NCI-H2196 (cell line): Measurements from ENCODE around the gene SH2D3C.
"Not testable (repeated sequence)": the region's sequence is repeated elsewhere in the genome, so short reads cannot be mapped to it uniquely, and the experiment has no call there.

Source experiments
- DNase-seq: peaks from one replicate; lab custom pipeline; 2025; ENCODE audit not compliant: unreplicated experiment; lab: John Stamatoyannopoulos, UW

SH2D3C gene

DNA sequence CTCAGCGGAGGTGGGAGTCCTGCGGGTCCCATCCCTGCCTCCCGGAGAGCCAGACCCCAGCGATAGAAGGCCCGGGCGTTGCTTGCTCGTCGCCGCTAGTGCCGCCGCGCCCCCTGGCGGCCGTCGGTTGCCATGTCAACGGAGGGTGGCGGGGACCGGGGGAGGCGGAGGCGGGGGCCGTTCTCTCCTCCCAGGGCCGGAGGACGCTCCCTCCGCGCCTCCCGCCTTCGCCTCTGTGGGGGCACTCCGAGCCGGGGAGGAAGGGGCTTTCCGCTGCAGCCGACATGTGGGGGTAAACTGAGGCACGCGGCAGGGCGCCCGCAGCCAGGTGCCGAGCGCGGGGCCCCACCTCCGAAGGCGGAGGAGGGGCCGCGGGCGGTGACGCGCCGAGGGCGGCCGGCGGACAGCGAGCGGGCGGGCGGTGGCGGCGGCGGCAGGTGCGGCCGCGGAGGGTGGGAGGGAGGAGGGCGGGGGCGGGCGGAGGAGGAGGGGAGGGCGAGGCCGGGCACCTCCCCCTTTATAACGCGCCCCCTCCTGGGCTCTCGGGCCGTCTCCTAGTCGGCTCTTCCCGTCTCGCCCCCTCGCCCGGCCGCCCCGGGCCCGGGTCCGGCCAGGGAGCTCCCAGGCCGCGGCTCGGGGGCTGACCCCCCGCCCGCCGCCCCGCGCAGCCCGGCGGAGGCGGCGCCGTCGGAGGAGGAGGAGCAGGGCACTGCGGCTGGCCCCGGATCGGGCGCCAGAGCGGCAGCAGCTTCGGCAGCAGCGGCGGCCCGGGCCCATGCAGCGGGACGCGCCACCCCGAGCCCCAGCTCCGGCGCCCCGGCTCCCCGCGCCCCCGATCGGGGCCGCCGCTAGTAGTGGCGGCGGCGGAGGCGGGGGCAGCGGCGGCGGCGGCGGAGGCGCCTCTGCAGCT is 6.8 kb upstream of the SH2D3C start:
- DNase-seq = peak; percentile 90

DNA sequence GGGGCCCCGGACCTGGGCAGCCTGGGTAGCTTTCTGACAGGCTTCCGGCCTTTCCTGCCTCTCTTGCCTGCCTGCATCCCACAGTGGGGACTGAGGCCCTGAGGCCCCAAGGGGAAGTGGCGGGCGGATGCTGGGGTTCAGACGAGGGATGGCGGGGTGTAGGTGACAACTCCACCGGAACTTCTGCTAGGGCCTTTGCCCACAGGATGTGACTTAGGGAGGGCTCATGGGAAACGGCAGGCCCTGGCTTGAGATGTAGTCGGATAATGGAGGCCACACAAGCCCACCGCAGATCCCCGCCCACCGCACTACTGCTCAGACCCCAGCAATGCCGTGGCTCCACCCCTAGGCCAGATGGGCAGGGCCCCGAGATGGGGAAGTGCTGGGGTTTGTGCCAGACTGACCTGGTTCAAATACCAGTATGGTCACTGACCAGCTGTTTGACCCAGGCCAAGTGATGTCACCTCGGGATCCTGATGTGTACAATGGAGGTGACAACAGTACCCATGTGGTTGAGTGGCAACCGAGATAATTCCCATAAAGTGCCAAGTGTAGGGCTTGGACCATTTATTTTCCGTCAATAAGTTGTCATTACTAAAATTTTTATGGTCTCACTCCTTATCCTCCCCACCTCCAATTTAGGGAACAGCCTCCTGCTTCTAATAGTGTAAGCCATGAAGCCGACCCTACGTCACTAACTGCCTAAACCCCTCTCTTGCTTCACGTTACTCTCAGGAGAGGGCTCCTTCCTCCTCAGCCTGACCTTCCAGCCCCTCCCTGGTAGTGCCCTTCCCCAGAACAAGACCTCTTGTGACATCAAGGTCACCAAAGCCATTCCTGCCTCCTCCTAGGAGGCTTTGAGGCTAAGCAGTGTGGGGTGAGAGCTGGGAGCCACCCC is 4.9 kb upstream of the SH2D3C start:
- no peak for DNase-seq

DNA sequence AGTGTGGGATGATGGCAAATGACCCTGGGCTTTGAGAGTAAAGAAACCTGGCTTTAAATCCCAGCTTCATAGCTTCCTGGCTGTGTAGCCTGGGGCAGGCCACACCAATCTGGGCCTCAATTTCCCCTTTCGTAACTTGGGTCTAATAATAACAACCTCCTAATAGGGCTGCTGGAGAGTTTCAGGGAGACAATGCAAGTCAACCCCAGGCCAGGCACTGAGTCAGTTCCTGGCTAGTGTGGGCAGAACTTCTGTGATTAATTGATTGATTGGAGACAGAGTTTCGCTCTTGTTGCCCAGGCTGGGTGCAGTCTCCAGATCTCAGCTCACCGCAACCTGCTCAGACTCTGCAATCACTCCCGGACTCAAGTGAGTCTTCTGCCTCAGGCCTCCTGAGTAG is 3.3 kb upstream of the SH2D3C start:
- DNase-seq = no peak

DNA sequence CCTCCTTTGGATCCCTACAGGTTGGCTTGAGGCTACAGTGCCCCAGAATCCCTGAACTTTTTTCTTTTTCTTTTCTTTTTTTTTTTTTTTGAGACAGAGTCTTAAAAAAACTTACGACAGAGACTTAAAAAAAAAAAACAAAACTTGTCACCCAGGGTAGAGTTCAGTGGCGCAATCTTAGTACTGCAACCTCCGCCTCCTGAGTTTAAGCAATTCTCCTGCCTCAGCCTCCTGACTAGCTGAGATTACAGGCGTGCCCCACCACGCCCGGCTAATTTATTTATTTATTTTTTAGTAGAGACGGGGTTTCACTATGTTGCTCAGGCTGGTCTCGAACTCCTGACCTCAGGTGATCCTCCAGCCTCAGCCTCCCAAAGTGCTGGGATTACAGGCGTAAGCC is 2.4 kb upstream of the SH2D3C start:
- not testable (repeated sequence) for DNase-seq

DNA sequence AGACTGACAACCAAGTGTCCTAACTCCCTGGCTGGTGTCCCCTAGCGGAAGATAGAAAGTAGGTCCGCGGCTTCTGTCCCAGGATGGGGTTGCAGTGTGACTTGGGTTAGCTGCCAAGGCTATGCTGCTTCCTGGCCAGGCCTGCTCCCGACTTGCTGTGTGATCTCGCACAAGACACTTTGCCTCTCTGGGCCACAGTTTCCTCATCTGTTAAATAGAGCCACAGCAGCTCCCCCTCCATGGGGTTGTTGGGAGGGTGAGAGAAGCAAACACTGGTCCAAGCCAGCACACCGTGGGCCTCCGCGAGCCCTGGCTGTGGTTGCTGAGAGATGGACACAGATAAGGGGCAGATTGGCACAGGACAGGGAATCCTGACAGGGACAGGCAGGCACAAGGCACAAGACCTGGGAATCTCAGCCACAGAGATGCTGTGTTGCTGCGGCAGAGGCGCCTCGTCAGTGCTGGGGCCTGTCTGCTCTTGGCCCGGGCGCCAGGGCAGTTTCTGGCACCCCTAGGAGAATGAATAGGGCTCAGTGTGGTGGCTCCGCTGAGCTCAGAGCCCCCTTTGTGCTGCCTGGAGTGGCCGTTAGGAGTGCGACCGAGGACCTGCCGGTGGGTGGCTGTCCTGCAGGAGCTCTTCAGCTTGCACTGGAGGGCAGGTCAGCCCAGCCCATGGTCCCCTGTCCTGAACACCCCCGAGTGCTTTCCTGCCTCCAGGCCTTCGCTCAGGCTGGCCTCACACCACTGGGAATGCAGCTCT is 1.8 kb upstream of the SH2D3C start:
- no peak for DNase-seq

DNA sequence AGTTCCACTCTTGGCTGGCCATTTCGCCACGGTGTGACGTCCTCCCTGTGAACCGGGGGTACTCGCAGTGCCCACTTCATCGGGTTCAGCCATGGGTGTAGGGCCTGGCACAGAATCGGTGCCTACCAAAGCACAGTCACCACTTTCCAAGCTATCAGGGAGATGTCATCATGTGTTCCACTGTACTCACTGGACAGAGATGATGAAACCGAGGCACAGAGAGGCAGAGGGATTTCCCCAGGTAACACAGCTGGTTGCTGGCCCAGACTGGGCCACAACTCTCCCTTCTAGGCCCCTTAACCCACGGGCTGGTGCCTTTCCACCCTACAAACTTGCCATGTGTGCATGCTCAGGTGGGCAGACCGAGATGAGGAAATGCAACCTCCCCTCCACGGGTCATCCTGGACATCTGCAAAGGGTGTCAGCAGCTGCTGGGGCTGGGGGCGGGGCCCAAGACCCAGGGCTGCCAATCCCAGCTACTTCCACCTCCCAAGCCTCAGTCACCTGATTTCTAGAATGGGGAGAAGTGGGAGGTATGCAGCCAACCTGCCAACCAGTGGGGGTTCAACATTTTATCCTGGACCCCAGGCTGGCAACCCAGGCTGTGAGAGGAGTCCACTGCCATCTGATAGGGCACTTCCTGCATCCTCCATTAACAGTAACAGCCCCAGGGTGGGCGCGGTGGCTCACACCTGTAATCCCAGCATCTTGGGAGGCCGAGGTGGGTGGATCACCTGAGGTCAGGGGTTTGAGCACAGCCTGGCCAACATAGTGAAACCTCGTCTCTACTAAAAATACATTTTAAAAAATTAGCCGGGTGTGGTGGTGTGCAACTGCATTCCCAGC is 893 bp upstream of the SH2D3C start:
- DNase-seq = no peak

DNA sequence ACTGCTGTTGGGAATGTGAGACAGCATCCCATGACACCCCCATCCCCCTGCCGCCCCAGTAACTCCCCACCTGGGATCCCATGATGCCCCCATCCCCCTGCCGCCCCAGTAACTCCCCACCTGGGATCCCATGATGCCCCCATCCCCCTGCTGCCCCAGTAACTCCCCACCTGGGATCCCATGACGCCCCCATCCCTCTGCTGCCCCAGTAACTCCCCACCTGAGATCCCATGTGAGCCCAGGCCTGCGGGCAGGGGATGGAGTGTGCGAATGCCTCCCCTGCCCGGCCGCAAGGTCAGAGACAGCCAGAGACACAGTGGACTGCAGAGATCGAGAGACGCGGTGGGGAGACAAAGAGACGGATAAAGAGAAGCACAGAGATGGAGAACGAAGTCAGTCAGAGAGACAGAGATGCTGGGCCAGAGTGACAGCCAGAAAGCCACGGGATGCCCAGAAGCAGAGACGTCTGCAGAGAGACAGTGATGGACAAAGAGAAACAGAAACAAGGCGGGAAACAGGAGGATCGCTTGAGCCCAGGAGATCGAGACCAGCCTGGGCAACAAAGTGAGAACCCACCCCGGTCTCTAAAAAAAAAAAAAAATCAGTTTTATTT is 992 bp downstream of the SH2D3C start:
- DNase-seq = no peak

DNA sequence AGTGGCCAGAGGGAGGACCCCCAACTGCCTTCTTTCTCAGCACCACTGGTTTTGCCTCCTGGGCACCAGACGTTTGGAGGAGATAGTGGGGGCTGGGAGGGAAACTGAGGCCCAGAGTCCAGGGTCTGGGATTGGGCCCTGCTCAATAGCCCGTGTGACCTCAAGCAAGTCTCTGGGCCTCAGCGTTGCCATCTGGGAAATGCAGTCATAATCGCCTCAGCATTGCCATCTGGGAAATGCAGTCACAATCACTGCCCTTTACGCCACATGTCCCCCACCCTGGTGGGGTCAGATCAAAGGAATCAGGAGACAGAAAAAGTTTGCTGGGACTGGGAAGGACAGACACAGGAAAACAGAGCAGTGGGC is 1.6 kb downstream of the SH2D3C start:
- DNase-seq = no peak

DNA sequence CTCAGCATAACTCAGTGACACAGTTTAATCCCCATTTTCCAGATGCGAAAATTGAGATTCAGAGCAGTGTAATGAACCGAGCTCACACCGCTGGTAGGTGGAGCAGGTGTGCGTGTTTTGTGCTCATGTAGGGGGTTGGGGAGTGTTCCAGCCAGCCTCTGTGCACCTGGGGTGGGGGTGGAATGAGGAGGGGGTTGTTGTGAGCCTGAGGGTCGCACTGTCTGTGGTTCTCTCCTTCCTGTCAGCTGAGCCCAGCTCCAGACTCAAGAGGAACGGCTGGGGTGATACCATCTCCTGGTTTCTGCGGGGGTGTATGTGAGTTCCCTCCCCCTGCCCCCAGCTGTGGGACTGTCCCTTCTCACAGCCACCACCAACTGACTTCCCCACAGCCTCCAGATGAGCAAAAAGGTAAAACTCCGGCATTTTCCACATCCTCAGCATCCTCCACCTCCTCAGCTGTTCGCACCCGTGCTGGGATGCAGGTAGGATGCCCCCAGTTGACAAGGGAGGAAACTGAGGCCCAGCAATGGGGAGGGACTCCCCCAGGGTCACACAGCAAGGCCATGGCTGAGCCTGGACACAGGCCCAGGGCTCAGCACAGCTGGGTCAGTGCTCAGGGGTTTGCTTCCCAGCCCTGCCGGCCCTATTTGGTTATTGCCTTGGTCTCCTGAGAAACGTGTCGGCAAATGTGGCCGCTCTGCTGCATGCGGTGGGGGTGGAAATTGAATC is 2.1 kb downstream of the SH2D3C start:
- peak; percentile 12 for DNase-seq

DNA sequence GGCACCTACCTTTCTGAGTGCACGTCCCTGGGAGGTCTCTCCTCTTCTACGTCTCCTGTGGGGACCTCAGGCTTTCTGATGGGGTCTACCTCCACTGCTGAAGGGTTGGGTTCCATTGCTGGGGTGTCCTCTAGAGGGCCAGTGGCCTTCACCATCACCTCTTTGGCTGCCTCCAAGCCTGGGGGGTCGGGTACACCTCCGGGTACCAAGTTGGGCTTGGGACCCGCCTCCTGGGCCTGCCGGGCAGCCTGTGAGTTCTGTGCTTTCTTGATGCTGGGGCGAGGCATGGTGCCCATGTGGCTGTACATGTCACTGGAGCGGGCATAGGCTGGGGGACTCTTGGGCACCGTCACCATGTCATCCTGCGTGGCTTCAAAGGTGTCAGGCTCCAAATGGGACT is 4.5 kb downstream of the SH2D3C start:
- DNase-seq = no peak

DNA sequence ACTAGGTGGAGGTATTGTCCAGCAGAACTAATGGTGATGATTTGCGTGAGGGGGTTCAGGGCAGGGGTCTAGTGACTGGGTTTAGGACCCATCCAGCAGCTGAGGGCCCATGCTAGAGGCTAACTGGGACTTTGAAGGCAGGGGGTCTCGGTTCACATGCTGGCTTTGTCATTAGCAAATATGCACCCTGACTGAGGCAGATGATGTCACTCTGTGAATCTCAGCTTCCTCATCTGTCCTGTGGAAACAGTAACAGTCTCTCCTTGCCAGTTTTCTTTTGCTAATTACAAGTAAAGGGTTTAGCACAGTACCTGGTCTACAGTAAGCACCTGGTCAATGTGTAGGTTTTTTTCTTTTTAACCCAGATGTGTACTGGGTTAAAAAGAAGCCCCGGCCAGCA is 5.2 kb downstream of the SH2D3C start:
- no peak for DNase-seq

DNA sequence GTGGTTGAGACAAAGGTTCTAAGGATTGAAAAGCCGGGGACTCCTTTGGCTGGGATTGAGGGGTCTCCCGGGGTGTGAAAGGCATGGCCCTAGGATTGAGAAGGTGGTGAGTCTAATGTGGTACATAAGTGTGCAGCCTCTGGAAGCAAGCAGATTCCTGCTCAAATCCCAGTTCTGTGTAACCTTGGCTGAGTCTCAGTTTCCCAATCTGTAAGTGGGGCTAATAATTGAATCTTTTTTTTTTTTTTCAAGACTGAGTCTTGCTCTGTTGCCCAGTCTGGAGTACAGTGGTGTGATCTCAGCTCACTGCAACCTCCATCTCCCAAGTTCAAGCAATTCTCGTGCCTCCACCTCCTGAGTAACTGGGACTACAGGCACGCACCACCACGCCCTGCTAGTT is 5.9 kb downstream of the SH2D3C start:
- no peak for DNase-seq

DNA sequence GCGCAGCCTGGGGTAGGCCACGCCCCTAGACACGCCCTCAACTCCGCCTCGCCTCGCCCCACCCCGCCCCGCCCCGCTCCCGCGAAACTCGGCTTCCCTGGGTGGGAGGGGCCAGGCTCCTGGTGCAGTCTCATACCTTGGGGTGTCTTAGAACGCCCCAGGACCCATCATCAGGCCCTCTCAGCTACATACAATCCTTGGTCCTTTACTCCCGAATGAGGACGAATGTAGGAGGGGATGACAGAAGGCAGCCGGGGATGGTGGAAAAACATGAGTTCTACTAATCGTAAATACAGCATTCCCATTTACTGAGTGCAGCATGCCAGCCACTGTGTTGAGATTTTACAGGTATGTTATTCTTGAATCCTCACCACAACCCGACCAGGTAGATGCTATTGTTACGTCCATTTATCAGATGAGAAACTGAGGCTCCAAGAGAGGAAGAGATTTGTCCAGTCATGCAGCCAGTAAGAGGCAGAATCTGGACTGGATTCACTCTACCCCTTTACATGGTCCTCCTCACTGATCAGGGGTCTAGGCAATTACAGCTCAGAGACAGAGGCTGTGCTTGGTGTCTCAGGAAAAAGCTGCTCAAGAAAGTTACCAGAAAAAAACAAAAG is 6.8 kb downstream of the SH2D3C start:
- DNase-seq = no peak

DNA sequence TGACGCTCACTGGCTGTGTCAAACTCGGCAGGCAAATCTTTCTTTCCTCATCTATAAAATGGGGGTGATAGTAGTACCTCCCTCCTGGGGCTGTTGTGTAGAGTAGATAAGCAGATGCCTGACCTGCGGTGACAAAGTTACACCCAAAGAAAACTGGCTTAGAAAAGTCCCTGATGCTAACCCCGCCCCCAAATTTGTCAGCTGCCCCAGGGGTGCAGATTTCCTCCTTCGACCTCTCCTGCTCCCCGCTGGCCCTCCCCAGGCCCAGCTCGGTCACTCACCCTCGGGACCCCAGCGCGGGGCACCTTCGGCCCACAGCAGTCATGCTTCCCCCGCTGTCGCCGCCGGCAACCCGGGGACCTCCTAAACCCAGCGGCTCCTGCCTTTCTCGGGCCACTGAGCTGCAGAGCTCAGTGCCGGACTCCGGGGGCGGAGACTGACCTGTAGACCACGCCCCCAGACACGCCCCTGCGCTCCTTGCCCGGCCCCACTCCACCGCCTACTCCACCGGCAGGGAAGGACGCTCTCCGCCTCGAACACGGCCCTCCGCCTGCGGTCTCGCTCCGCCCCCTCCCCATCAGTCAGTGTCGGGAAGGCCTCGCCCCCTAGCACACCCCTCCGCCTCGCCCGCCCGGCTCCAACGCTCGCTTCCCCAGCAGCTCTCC is 7.4 kb downstream of the SH2D3C start:
- DNase-seq = peak; percentile 95

DNA sequence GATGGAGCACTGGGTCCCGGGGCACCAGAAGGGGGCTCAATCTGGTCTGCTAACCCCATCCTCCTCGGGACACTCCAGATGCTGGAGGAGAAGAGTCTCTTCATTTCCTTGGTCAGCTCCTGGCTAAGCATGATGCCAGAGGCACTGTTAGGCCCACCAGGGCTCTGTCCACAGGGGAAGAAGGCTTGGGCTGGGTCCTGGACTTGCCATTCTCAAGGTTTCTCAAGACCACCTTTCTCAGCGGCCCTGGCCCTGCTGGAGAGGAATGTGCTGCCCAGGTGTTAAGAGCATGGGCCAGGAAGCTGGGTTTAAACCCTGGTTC is 7.9 kb downstream of the SH2D3C start:
- no peak for DNase-seq

DNA sequence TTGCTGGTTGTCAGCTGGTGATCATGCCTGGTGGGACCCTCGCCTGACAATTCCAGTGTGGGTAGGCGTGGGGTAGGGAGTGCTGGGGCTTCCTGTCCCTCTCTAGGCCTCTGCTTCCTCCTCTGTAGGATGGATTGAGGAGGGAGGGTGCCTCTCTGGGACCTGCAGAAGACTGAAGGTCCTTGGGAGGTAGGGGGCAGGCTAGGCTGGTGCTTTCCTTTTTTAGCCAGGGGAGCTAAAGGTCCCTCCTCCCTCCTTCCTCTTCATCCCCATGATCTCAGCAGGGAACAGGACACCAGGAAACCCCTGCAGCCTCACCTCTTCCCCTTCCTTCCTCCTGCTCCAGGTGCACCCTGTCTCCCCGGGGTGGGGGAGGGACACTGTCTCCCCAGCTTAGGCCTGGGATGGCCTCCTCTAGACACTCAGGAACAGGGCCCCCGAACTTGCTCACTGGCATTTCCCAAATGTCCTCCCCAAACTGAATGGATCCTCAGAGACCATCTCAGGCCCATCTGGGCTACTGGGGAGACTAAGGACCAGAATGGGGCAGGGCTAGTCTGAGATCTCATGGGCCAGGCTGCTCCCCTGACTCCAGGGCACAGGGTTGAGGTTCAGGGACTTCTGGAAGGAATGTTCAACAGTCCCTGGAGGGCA is 8.4 kb downstream of the SH2D3C start:
- DNase-seq = no peak

DNA sequence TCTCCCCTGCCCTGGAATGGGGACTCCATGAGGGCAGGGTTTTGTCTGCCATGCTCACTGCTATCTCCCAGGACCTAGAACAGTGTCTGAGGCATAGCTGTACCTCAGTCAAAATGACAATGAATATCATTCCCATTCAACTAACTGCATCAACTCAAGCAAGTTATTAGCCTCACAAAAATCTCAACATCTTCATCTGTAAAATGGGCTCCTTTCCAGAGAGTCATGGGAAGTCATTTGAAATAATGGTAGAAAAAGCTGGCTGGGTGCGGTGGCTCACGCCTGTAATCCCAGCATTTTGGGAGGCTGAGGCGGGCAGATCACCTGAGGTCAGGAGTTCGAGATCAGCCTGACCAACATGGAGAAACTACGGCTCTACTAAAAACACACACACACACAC is 9.4 kb downstream of the SH2D3C start:
- DNase-seq = no peak

DNA sequence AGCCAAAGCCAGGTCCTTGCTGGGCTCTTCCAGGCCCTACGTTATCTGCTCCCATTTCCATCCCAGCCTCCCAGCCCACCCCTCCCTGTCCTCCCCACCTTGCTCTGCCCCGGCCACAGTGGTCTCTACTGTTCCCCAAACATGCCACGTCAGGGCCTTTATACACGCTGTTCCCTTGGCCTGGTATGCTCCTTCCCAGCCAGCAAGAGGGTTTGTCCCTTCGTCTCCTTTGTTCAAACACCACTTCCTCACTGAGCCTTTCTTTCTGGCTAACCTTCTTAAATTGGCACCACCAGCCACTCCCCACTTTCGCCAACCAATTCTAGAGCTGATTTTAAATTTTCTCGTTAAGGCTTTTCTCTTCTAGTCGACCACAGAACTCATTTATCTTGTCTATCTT is 9.8 kb downstream of the SH2D3C start:
- no peak for DNase-seq
